Measurements from ENCODE around the gene LRRK1. TPM values are rescaled to one million over a fixed set of nuclear protein-coding genes. Genes with fewer than 3 reads are reported as not detected.

The LRRK1 gene
- total RNA-seq, 1 donor from 2014 or later, result 6.6 TPM

GRCh38 chr15:100987143-100987542 is 68.0 kb downstream of the LRRK1 start:
- Histone ChIP-seq H3K27me3 (ENCODE audit: control insufficient read depth, insufficient read depth, low read length) (no peaks in the 10 kb centered on the region), H3K4me3 (ENCODE audit: low read depth, low read length) (no peak overlapping the region), H3K36me3 (ENCODE audit: control insufficient read depth, insufficient read depth, low read length) (no peaks in the 10 kb centered on the region)
- no peak for TF ChIP-seq CTCF (IDR thresholded peaks at IDR 0.05; ENCODE audit: insufficient read depth, low read length, poor library complexity, severe bottlenecking)
- DNase-seq (ENCODE audit: low read depth), result no peak

GRCh38 chr15:100988297-100988696 is 69.1 kb downstream of the LRRK1 start:
- no peaks in the 10 kb centered on the region for H3K36me3 ChIP-seq (ENCODE audit: control insufficient read depth, insufficient read depth, low read length)
- TF ChIP-seq CTCF (IDR thresholded peaks at IDR 0.05; ENCODE audit: insufficient read depth, low read length, poor library complexity, severe bottlenecking), result no peak
- H3K4me3 ChIP-seq (ENCODE audit: low read depth, low read length), result no peak overlapping the region
- H3K27me3 ChIP-seq (ENCODE audit: control insufficient read depth, insufficient read depth, low read length), result no peaks in the 10 kb centered on the region
- DNase-seq (ENCODE audit: low read depth), result no peak

GRCh38 chr15:100988857-100989256 is 69.7 kb downstream of the LRRK1 start:
- no peaks in the 10 kb centered on the region for H3K27me3 ChIP-seq (ENCODE audit: control insufficient read depth, insufficient read depth, low read length)
- no peak for TF ChIP-seq CTCF (IDR thresholded peaks at IDR 0.05; ENCODE audit: insufficient read depth, low read length, poor library complexity, severe bottlenecking)
- no peak overlapping the region for H3K4me3 ChIP-seq (ENCODE audit: low read depth, low read length)
- no peak for DNase-seq (ENCODE audit: low read depth)
- no peaks in the 10 kb centered on the region for H3K36me3 ChIP-seq (ENCODE audit: control insufficient read depth, insufficient read depth, low read length)

- Histone ChIP-seq H3K27me3 (ENCODE audit: control insufficient read depth, insufficient read depth, low read length) (no peaks in the 10 kb centered on the region), H3K36me3 (ENCODE audit: control insufficient read depth, insufficient read depth, low read length) (no peaks in the 10 kb centered on the region), H3K4me3 (ENCODE audit: low read depth, low read length) (no peak overlapping the region)
- TF ChIP-seq CTCF (IDR thresholded peaks at IDR 0.05; ENCODE audit: insufficient read depth, low read length, poor library complexity, severe bottlenecking), result no peak
- no peak for DNase-seq (ENCODE audit: low read depth)
Observed at GRCh38 chr15:100994597-100995446, 75.7 kb downstream of the LRRK1 start.

- Histone ChIP-seq H3K36me3 (ENCODE audit: control insufficient read depth, insufficient read depth, low read length) (no peaks in the 10 kb centered on the region), H3K4me3 (ENCODE audit: low read depth, low read length) (no peak overlapping the region), H3K27me3 (ENCODE audit: control insufficient read depth, insufficient read depth, low read length) (no peaks in the 10 kb centered on the region)
- no peak for DNase-seq (ENCODE audit: low read depth)
- no peak for TF ChIP-seq CTCF (IDR thresholded peaks at IDR 0.05; ENCODE audit: insufficient read depth, low read length, poor library complexity, severe bottlenecking)
Observed at GRCh38 chr15:100995471-100996430, 76.6 kb downstream of the LRRK1 start.

Data from kidney epithelial cell (primary cell).